HL-60/S4 treated with phorbol 12-myristate 13-acetate at 8.2 ng/mL for 4 days and 3 days (cell line): Measurements from ENCODE around the gene BTBD3.

ENCODE experiments used
- in situ Hi-C: fragments of 300-500 bp; cut with MboI; formaldehyde crosslinking; loops from 2 replicates; pipeline ENCODE4 v1.15.0; 2022; ENCODE audit warnings: low sequenced_read_pairs

The BTBD3 gene

DNA sequence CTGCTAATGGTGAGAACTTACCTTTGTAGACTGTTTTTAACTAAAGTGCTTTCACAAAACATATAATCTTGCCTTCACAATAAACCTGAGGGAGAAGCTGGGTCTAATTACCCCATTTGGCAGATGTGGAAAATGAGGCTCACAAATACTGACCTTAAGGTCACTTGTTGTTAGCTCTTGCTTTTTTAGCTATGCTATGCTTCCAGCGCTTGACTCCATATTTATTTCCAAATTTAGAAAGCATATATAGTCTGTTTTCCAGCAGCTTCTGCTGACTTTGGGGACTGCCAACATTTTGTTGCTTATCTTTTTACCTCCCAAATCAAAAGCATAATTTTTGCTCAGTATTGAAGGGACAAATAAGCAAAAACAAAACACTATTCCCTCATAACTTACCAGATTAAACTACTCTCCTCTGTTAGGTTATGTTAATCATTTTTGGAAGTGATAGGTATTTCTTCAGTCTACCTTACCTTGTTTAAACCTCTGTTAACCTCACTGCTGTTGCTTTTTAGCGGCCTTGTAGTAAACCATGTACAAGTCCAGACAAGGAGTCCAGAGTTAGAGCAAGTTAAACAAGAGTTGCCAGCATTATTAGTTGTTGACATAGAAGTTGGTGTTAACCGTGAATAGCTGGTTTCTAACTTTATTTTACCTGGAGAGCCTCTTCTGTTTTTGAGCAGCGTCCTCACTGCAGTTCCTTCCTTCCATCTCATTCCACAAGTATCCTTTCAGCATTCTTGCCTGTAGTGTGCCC is 4.9 kb upstream of the BTBD3 start:
- in situ Hi-C loops: no loop called here

DNA sequence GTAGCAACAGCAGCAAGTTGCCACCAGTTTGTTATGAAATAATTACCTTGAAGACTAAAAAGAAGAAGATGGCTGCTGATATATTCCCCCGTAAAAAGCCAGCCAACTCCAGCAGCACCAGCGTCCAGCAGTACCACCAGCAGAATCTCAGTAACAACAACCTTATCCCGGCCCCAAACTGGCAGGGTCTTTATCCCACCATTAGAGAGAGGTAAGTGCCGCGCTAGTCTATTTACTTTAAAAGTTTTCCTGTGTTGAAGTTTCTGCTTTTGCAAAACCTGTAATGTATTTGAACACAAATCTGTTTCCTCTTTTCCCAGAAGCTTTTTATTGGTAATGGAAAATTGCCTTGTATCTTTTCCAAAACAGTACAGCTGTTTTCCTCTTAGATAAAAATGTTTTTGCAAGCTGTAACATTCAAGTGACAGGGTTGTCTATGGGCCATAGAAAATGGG is 725 bp downstream of the BTBD3 start:
- in situ Hi-C loops: no loop called here

DNA sequence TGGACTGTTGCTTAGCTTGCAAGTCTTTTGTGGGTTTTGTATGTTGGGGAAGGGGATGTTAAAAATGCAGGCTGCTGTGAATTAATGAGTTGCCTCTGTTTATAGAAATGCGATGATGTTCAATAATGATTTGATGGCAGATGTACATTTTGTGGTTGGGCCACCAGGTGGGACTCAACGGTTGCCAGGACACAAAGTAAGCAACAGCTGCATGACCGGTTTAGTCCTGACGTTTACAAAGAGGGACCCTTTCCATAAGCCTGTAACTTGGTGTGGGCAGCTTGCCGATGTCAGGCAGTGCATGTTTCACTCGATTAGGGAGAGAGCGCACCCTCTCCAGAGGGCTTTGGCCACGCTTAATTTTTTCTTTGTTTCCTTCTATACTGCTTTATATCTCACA is 1.3 kb downstream of the BTBD3 start:
- in situ Hi-C loops: no loop called here

DNA sequence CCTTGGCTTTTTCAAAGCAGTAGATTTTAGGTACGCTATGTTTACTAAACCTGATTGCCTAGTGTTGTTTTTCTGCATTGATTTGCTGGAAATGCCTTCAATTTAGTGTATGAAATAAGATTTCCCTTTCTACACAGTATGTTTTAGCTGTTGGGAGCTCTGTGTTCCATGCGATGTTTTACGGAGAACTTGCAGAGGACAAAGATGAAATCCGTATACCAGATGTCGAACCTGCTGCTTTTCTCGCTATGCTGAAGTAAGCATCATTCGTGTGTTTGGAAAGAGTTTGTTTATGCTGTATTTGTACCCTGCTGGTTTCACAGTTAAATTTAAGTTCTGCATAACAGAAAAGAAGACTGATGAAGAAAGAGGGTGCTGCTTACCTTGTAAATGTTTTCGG is 1.9 kb downstream of the BTBD3 start:
- in situ Hi-C loops: no loop called here

DNA sequence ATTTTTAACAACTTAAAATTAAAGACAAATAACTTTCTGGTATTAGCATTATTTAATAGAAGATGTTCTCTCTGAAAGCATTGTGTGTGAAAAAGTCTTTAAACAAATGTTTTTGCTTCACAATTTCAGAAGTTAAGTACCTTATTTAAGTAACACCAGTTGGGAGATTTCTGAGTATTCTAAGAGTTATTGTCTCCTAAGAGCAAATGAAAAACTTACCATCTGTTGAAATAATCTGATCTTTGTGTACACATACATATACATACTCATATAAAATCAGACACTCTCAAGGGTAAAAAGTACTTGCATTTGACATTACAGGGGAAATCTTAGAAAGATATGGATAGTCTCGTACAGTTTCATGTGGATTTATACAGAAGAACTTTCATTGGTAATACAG is 2.4 kb downstream of the BTBD3 start:
- in situ Hi-C loops: no loop called here

DNA sequence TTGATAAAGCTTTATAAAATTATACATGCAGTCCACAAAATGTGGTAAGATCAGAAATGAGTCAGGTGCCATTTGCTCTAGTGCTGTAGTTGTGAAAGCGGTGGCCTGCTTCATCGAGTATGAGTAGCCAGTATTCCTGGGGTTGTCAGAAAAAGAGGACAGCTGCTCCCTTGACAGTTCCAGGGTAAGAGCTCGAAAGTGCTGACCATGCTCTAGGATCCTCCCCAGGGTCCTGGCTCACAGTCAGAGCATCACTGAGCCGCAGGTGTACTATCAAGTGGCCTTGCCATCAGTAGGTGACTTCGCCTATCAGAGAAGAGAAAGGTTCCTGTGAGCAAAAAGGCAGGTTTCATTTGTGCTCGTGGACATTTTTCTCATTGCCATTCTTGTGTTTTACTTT is 3.6 kb downstream of the BTBD3 start:
- in situ Hi-C loops: no loop called here

DNA sequence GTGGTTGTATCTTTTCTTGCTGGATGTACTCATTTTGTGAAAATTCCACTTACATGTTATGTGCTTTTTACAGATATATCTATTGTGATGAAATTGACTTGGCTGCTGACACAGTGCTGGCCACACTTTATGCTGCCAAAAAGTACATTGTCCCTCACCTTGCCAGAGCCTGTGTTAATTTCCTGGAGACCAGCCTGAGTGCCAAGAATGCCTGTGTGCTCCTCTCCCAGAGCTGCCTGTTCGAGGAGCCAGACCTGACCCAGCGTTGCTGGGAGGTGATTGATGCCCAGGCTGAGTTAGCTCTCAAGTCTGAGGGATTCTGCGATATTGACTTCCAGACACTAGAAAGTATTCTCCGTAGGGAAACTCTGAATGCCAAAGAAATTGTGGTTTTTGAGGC is 4.9 kb downstream of the BTBD3 start:
- in situ Hi-C loops: no loop called here

DNA sequence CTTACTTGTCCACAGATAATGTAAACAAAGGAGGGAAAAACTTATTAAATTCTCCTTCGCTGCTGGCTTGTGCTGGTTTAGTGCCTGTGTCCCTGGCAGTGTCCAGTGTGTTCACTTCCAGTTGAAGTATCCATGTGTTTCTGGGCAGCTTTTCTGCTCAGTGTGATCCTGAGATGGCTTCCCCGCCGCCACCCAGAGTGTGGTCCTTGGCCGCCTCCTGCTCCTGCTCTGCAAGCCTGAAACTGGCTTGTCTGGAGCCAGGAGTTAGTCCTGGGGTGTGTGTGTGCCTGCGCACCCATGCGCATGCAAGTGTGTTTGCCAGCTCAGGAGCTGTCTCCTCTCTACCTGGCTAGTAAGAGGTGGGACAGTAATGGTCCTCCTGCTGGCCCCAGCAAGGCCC is 7.2 kb downstream of the BTBD3 start:
- in situ Hi-C loops: no loop called here

DNA sequence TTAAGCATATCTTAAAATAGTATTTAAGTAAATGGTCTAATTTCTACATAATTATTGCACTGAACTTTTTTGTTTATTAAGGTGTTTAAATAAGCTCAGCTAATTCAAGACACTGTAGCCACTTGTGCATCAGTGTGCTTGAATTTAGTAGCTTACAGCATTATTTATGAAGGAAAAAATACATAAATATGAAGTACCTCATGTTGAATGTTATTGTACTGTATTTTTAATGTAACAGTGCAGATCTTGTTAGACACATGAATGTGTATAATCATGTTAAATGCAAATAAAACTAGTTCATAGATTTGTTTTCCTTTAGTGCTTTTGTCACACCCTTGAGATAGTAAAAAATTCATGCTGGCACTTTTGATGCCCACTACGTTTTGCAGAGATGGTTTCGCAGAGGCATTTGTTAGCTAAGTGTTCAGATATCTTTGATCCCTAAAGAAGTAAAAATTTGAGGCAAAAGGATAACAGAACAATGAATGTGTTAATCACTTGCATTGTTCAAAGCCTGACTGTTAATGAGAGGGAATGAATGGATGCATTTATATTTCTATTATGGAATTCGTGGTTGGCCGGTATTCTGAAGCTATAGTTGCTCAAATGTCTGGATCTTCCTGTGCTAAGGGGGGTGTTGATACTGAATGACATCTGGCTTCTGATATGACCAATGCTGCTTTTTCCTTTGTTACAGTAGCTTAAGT is 8.8 kb downstream of the BTBD3 start:
- in situ Hi-C loops: no loop called here

DNA sequence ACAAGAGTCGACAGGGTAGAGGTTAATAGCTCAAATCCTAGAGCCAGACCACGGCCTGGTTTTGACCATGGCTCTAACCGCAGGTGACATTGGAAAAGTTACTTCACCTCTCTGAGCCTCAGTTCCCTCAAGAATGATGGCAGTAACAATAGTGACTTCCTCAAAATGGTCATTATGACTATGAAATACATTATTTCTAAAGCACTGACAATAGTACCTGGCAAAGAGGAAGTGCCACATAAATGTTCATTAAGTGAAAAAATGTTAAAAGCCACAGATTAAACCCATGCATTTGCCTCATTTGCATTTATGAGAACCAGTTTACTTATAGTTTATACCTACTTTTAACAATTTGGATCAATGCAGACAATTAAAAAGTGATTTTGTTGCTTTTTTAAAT is 12.3 kb downstream of the BTBD3 start:
- in situ Hi-C loops: no loop called here

DNA sequence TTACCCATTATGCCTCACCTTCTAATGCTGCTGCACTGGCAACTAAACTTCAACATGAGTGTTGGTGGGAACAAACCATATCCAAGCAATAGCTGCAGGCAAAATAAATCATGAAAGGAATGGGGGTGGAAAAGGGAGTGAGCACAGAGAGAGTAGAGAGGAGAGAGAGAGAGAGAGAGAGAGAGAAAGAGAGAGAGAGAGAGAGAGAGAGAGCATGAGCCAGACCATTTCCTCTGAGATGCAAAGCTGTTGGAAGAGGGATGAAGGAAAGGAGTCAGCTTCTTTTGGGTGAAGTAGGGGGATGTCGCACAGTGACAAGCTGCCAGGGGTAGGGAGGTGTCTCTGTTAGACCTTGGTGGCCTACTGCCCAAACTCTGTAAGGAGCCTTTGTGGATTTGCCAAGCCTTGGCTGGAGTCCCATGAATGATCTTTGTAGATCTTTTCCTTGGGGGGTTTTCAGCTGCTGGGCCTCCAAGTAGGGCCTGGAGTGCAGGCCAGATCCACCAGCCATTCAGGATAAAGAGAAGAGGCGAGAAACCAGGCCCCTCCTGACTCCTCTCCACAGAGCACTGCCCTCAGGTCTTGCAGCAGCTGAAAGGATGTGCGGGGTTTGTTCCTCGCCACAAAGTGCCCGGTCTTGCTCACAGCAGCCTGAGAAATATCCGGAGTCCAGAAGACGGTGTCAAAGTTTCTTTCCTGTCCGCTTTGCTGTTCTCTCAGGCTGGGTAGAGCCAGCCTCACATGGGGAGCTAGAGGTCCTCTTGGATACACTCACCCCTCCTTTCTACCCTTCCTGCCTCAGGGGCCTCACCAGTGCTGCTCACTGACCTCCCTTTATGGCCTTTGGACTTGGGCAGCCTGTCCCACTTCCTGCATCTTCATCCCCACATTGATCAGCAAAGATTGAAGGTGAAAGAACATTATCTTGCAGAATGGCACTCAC is 17.8 kb downstream of the BTBD3 start:
- in situ Hi-C loops: no loop called here

DNA sequence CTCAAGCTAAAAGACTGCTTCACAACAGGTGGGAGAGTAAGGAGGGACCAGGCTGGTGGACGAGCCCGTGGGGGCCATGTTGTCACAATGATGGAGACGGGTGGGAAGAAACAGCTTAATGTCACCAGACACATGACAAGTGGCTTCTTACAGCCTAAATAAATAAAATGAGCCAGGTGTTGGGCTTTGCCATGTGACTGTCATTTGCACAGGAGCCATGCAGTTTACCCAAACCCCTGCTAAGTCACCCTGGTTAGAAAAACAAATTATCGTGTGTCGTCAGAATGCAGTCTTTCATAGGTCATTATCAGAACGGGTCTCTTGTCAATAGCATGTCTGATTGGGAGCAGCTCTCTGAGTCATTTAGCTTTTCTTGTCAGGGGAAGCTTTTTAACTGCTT is 18.5 kb downstream of the BTBD3 start:
- in situ Hi-C loops: no loop called here

DNA sequence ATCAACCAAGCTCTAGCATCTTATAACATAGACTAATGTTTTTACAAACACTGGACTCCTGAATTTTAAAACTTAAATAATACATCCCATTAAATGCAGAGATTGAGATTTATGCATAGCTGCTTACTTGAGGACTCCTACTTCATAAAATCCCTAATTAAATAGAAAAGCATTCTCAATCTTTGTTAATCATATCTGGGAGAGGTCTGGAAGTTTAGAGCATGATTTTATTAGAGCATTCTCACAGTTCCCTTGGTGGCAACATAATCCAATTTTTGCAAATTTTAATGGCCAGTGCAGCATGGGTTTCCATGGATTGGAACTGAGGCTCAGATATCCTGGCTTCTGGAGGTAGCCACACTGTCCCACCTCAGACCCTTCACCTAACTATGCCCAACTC is 19.5 kb downstream of the BTBD3 start:
- in situ Hi-C loops: no loop called here

DNA sequence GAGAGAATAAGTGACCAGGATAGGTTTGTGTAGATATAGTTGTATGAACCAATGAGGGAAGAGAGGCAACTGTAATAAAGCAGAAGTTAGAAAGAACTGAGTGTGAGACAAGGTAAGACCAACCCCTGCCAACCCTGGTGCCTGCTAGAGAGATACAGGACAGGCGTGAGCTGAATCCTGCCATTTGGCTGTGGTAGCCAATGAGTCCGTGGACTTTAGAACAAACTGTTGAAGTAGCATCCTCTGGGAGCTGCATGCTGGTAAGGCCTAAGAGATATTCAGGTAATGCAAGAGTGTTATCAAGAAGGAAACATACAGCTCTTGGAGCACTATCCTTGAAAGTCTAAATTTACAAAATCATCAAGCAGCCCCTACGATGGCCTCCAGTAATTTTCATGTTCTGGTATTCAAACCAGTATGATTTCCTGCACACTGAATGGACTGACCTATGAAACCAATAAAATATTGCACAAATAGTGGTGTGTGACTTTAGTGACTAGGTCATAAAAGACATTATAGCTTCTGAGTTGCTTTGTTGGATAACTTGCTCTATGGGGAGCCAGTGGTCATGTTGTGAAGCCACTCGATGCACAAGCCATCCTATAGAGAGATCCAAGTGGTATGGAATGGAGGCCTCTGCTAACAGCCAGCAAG is 24.0 kb downstream of the BTBD3 start:
- in situ Hi-C loops: no loop called here

DNA sequence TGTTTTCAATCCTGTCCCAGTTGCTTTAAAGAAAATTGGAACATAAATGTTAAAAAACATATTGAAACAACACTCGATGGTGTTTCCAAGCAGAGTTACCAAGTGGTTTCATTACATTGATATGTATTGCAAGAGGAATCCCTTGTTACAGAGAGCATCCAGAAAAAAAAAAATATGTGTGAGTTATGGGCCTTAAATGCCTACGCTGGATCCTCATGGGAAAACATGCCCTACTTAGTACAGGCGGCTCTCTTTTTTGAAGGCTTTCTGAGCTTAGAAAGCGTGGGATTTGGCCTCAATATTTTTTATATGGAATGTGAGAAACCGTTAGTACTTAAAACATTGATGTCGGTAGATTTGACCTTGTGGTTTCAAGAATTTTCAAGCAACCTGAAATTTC is 26.1 kb downstream of the BTBD3 start:
- in situ Hi-C loops: no loop called here

DNA sequence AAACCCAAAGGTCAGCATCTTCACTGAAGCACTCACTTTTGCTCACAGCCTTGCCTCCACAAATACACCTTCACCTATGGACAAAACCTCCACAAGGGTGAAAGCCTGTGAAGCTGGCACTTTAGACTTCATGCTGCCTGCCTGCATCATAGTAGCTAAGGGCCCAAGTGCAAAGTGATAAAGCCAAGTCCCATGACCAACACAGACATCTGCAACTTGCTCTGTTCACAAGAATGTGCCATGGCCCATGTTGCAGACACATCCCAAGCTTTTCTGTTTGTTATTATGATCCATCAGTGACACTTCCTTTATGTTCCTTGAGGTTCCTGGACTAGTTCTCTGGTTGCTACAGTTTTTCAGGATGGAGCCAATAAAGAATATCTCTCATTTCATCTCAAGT is 31.1 kb downstream of the BTBD3 start:
- in situ Hi-C loops: no loop called here

DNA sequence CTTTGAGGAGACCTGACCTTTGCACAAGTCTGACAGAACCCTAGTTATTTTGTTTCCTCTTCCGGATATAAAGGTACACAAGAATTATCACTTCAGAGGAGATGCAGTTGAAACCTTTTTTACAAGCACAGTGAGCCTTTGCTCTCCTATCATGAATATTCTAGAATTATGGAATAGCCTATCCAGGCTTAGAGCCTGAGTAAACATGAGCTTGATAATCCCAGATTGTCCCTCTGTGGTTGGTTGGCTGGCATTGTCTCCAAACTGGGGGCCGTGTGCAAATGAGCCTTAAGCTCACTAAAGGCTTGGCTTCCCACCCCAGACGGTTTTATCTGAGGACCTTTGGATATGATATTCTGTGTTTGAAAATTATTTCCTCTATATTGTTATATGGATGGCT is 32.0 kb downstream of the BTBD3 start:
- in situ Hi-C loops: no loop called here

DNA sequence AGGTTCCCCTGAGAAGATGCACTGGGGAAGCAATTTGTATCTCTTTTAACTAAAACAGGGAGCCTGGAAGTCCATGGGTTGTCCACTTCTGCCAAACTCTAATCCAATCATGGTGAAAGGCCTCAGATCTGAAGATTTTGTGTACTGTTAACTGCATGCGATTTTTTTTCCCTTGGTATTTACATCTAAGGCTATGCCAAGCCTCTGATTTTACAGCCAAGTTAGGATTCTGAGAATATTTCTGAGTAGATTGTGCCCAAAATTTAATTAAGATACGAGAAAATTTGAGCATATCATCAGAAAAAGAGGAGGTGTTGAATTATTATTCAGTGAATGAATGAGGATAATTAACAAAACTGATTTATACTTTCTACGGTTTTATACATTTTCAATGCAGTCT is 34.0 kb downstream of the BTBD3 start:
- in situ Hi-C loops: no loop called here

DNA sequence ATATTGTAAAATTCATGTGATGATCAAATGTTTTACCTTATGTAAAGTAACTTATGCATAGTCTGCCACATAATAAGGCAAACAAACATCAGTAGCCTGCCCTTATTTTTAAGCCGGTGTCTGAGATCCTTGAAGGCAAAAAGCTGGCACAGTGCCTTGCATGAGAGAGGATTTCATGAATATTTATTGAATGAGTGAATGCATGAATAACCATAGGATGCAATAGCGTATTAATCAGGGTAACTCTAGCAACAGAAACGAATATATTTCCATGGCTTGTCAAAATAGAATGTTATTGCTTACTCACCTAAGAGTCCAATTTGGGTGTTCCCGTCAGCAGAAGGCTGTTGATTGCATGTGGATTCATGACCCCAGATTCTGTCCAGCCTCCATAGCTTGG is 34.9 kb downstream of the BTBD3 start:
- in situ Hi-C loops: no loop called here

DNA sequence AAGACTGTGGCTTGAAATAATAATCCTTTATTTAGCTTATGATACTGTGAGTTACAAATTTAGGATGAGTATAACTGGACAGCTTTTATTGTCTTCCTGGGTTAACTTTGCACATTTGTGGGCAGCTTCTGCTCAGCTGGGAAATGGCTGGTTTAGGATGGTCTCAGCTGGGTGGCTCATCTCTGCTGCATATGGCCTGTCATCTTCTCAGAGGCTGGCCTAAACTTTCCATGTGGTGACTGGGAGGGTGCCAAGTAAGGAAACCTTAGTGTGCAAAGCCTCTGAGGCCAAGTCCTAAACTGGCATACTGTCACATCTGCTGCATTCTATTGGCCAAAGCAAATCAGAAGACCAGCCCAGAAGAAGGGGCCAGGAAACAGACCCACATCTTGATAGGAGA is 40.2 kb downstream of the BTBD3 start:
- in situ Hi-C loops: no loop called here

DNA sequence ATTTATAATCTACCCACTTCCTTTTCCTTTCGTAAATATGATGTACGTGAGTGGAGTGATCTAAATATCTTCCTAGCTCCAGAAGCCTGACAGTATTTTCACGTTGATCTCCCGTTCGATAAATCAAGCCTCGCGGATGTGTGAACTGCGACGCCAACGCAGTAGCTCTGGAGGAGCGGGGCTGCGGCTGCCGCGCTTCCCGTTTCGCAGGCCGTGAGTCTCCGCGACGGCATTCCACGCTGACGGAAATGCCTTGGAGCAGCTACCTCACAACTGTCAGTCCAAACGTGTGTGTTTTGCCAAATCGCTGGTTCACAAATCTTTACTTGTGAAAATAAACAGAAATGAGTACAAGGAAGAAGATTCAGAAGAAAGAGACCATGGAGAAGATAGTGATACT is 41.2 kb downstream of the BTBD3 start:
- in situ Hi-C loops: no loop called here
